Chondrocyte (in vitro differentiated cells): Measurements from ENCODE around the gene ARHGAP22. TPM values are rescaled to one million over a fixed set of nuclear protein-coding genes. Genes with fewer than 3 reads are reported as not detected.

Source experiments
- DNase-seq: peaks from one replicate; pipeline ENCODE4 v3.0.0; 2021; ENCODE audit warnings: mixed read lengths, low spot score
- H3K27ac Mint-ChIP-seq: one replicate; pipeline ENCODE4 v1.8.0; 2021; ENCODE audit warnings: mild to moderate bottlenecking, moderate library complexity, mixed read lengths; ENCODE audit not compliant: unreplicated experiment
- H3K27me3 Mint-ChIP-seq: 2 replicates; pipeline ENCODE4 v1.8.0; 2021; ENCODE audit warnings: low read depth, mixed read lengths
- H3K36me3 Mint-ChIP-seq: 2 replicates; pipeline ENCODE4 v1.8.0; 2021; ENCODE audit warnings: low read depth, mixed read lengths
- H3K4me1 Mint-ChIP-seq: 2 replicates; pipeline ENCODE4 v1.8.0; 2021; ENCODE audit warnings: low read depth, mild to moderate bottlenecking, mixed read lengths
- H3K4me3 Mint-ChIP-seq: one replicate; pipeline ENCODE4 v1.8.0; 2021; ENCODE audit warnings: mild to moderate bottlenecking, moderate library complexity, mixed read lengths; ENCODE audit not compliant: unreplicated experiment
- H3K9me3 Mint-ChIP-seq: 2 replicates; pipeline ENCODE4 v1.8.0; 2021; ENCODE audit warnings: low read depth, mixed read lengths
- CTCF ChIP-seq: fragments of 200-600 bp; sonication (generic); IDR thresholded peaks from 2 replicates; pipeline ENCODE4 v1.5.0; 2021; ENCODE audit warnings: antibody characterized with exemption, mild to moderate bottlenecking, moderate library complexity
- total RNA-seq: library from RNA; stranded (reverse); gene quantifications from 3 replicates; pipeline ENCODE4 v1.2.1, GENCODE V29; 2021

ARHGAP22 gene
- total RNA-seq, 1 donor from 2014 or later: 8.8 TPM

DNA sequence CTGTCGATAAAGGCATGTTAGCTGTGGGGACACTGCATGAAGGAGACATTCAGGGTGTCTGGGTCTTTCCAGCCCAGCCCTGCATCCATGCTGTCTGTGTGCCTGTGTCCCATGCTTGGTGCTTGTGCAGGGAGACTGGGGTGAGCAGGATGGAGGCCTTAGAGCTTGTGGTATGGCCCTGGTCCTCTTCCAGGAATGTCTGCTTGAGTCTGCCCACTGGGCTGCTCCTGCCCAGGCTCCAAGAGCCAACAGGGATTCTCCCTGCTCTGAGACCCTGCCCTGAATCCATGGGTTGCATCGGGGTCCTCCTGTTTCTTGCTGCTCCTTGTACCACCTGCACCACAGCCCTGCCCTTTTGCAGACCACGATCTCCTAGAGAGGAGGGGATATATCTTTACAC is 31.4 kb upstream of the ARHGAP22 start:
- TF ChIP-seq CTCF: no peak
- peaks cover 18% of the 10 kb centered on the region for H3K9me3 Mint-ChIP-seq
- no peak overlapping the region for H3K27ac Mint-ChIP-seq
- DNase-seq: no peak
- peaks cover 36% of the 10 kb centered on the region for H3K4me1 Mint-ChIP-seq
- H3K4me3 Mint-ChIP-seq: no peak overlapping the region
- H3K27me3 Mint-ChIP-seq: peaks cover 3% of the 10 kb centered on the region
- H3K36me3 Mint-ChIP-seq: peaks cover 3% of the 10 kb centered on the region

DNA sequence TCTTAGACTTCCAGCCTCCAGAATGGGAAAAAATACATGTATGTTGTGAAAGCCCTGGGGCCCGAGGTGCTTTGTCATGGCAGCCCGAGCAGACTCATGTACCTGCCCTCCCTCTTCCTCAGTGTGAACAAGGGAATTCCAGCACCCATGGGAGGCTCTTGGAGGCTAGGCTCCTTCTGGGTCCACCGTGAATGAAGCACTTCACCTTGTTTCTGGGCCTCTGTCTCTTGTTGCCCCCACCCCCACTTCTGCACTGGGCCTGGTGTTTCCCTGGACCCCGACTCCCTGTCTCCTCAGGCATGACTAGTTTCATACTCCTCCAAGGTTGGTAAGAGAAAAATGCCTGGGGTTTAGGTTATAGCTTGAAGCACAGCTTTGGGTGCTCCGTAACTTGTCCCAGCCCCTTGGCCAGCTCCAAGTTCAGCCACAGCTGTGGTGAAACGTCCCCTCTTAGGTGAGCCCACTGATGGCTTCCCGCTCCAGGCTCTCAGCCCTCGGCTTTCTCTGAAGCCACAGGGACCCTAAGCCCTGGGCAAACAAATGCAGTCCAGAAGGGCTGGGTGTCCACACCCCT is 30.2 kb upstream of the ARHGAP22 start:
- Mint-ChIP-seq H3K27me3 (peaks cover 3% of the 10 kb centered on the region), H3K9me3 (peaks cover 10% of the 10 kb centered on the region), H3K36me3 (no peaks in the 10 kb centered on the region), H3K4me1 (peaks cover 36% of the 10 kb centered on the region), H3K27ac (peak overlapping the region; percentile 90), H3K4me3 (no peak overlapping the region)
- no peak for DNase-seq
- TF ChIP-seq CTCF: no peak

DNA sequence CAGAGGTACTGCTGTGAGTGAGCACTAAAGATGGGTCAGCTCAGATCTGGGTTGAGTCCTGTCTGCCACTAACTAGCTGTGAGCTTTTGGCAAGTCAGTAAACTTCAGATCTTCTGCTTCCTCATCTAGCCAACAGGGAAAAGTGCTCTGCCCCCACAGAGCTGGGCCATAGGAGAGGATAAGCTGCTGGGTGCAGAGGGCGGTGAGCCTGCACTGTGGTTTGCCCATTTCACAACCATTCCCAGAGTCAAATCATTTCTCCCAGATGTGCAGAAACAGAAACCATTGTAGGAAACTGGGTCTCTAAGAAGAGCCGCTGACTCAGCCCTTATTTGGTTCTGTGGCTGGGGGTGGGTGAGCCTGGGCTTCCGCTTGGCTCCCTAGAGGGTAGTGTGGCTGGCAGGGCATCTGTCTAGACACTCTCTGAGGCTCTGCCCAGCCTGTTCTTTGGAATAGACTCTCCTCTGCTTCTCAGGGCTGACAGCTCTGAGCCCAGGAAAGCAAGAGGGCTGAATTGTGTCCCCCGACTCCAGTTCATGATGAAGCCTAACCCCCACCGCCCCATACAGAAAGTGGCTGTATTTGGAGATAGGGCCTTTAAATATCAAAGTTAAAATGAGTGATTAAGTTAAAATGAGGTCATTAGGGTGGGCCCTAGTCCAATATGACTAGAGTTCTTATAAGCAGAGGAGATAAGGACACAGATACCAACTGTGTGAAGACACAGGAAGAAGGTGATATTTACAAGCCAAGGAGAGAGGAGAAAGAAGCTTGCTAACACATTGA is 29.5 kb upstream of the ARHGAP22 start:
- peaks cover 3% of the 10 kb centered on the region for H3K27me3 Mint-ChIP-seq
- H3K4me3 Mint-ChIP-seq: no peak overlapping the region

GRCh38 chr10:48633381-48634197 is 28.7 kb upstream of the ARHGAP22 start:
- Mint-ChIP-seq H3K9me3 (peaks cover 5% of the 10 kb centered on the region), H3K27me3 (peaks cover 3% of the 10 kb centered on the region), H3K36me3 (no peaks in the 10 kb centered on the region), H3K27ac (peak overlapping the region; percentile 90), H3K4me3 (no peak overlapping the region), H3K4me1 (peaks cover 36% of the 10 kb centered on the region)
- no peak for TF ChIP-seq CTCF
- no peak for DNase-seq

More for the DNA sequence above, 29.5 kb upstream of the ARHGAP22 start:
- TF ChIP-seq CTCF: no peak
- Mint-ChIP-seq H3K36me3 (no peaks in the 10 kb centered on the region), H3K9me3 (peaks cover 7% of the 10 kb centered on the region), H3K4me1 (peaks cover 36% of the 10 kb centered on the region), H3K27ac (peak overlapping the region; percentile 90)
- DNase-seq: no peak

DNA sequence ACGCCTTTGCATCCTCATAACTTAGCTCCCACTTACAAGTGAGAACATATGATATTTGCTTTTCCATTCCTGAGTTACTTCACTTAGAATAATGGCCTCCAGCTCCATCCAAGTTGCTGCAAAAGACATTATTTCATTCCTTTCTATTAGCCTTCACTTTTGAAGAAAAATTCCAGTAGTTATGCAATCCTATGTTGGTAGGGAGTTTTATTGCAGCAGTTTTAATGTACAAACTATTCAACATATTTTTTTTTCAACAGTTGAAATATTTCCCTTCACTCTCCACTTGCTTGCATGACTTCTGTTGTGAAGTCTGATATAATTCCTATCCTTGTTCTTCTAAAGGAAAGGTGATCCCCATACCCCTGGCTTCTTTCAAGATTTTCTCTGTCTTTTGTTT is 27.3 kb upstream of the ARHGAP22 start:
- no peak for DNase-seq
- no peak for TF ChIP-seq CTCF
- Mint-ChIP-seq H3K27me3 (no peaks in the 10 kb centered on the region), H3K27ac (no peak overlapping the region), H3K9me3 (peaks cover 5% of the 10 kb centered on the region), H3K4me1 (peaks cover 36% of the 10 kb centered on the region), H3K4me3 (no peak overlapping the region), H3K36me3 (no peaks in the 10 kb centered on the region)
